ENCODE measurements around the gene NELL1.

DNA sequence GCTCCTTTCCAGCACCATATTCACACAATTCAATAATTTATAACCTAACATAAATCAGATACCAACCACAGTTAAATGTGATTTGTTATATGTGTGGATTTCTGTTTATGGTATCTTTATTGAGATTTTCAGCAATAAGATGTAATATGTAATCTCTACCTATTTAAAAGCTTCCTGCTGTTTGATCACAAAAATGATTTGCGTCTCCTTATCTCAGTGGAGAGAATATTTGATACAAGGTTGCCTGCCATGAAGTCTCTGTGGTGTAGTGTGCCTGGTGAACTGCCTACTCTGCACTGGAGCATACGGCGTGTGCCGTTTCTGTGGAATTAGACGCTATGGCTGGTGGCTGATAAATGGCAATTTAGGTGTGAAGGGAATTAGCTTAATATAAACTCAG lies 741.1 kb downstream of the NELL1 start:
- TF ChIP-seq, protein P1, sequence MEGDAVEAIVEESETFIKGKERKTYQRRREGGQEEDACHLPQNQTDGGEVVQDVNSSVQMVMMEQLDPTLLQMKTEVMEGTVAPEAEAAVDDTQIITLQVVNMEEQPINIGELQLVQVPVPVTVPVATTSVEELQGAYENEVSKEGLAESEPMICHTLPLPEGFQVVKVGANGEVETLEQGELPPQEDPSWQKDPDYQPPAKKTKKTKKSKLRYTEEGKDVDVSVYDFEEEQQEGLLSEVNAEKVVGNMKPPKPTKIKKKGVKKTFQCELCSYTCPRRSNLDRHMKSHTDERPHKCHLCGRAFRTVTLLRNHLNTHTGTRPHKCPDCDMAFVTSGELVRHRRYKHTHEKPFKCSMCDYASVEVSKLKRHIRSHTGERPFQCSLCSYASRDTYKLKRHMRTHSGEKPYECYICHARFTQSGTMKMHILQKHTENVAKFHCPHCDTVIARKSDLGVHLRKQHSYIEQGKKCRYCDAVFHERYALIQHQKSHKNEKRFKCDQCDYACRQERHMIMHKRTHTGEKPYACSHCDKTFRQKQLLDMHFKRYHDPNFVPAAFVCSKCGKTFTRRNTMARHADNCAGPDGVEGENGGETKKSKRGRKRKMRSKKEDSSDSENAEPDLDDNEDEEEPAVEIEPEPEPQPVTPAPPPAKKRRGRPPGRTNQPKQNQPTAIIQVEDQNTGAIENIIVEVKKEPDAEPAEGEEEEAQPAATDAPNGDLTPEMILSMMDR (IDR thresholded peaks at IDR 0.05; ENCODE audit: borderline replicate concordance, extremely low read depth, low read length, poor library complexity, severe bottlenecking), result no peak
- no peak for TF ChIP-seq EZH2 (IDR thresholded peaks at IDR 0.05; ENCODE audit: borderline replicate concordance, low read depth, low read length, severe bottlenecking)
